Cardiac muscle cell (in vitro differentiated cells and primary cell): ENCODE results near the gene TRABD2B. TPM values are rescaled to one million over a fixed set of nuclear protein-coding genes. Genes with fewer than 3 reads are reported as not detected.

Experiments
- DNase-seq, 2 donors: peaks; one replicate each; pipeline versions ENCODE4 v3.0.0 to v3.0.0-alpha.2; 2010 to 2017; ENCODE audit warnings: low read depth in 1 of 2, low spot score in 1 of 2
- H3K27ac ChIP-seq: fragments of 200-600 bp; sonication (generic); 2 replicates; pipeline ENCODE4 v1.5.1; 2016
- H3K27me3 ChIP-seq: fragments of 200-600 bp; sonication (generic); 2 replicates; pipeline ENCODE4 v1.6.0; 2016; ENCODE audit warnings: control low read depth
- H3K36me3 ChIP-seq: fragments of 200-600 bp; sonication (generic); 2 replicates; pipeline ENCODE4 v1.5.1; 2016; ENCODE audit warnings: control low read depth
- H3K4me1 ChIP-seq: fragments of 200-600 bp; sonication (generic); 2 replicates; pipeline ENCODE4 v1.8.1; 2017; ENCODE audit warnings: low read depth, mild to moderate bottlenecking, mixed run types
- H3K4me3 ChIP-seq: fragments of 200-600 bp; sonication (generic); 2 replicates; pipeline ENCODE4 v1.5.1; 2016; ENCODE audit warnings: mild to moderate bottlenecking
- H3K9me3 ChIP-seq: fragments of 200-600 bp; sonication (generic); 2 replicates; pipeline ENCODE4 v1.5.1; 2017; ENCODE audit warnings: low read depth, mild to moderate bottlenecking, control low read depth
- CTCF ChIP-seq: IDR thresholded peaks from 2 replicates; pipeline ENCODE4 v1.5.1; 2012; ENCODE audit warnings: low read depth, mild to moderate bottlenecking, low read length
- polyA plus RNA-seq: library from polyadenylated mRNA; unstranded; fragments of >200 nt; fragmentation: Nextera tagmentation; extraction: Ambion mirVana; gene quantifications from 2 replicates; pipeline ENCODE4 v1.2.1, GENCODE V29; 2016
- total RNA-seq: library from RNA; depleted of rRNA; stranded (reverse); fragments of >200 nt; gene quantifications from 2 replicates; pipeline ENCODE4 v1.2.3, GENCODE V29; 2016

The TRABD2B gene
- total and polyA plus RNA-seq, 2 experiments from 2014 or later, result 0.60 to 0.82 TPM

- H3K36me3 ChIP-seq, result no peaks in the 10 kb centered on the region
- no peak for TF ChIP-seq CTCF
- no peaks in the 10 kb centered on the region for H3K9me3 ChIP-seq
- no peak overlapping the region for H3K4me3 ChIP-seq
- H3K27ac ChIP-seq, result no peak overlapping the region
- DNase-seq, result no peak
- H3K27me3 ChIP-seq, result peaks cover 7% of the 10 kb centered on the region
- H3K4me1 ChIP-seq, result no peaks in the 10 kb centered on the region
These were observed 184.2 kb downstream of the TRABD2B start for GRCh38 chr1:47812904-47813514.

- H3K4me1 ChIP-seq, result no peaks in the 10 kb centered on the region
- peaks cover 7% of the 10 kb centered on the region for H3K27me3 ChIP-seq
- H3K9me3 ChIP-seq, result no peaks in the 10 kb centered on the region
- H3K36me3 ChIP-seq, result no peaks in the 10 kb centered on the region
- no peak overlapping the region for H3K27ac ChIP-seq
- no peak for DNase-seq
- TF ChIP-seq CTCF, result no peak
- no peak overlapping the region for H3K4me3 ChIP-seq
These were observed 186.1 kb downstream of the TRABD2B start for GRCh38 chr1:47810964-47811682.

- H3K27ac ChIP-seq, result no peak overlapping the region
- H3K9me3 ChIP-seq, result no peaks in the 10 kb centered on the region
- no peak for TF ChIP-seq CTCF
- DNase-seq, result no peak
- no peak overlapping the region for H3K4me3 ChIP-seq
- no peaks in the 10 kb centered on the region for H3K36me3 ChIP-seq
- peaks cover 7% of the 10 kb centered on the region for H3K27me3 ChIP-seq
- no peaks in the 10 kb centered on the region for H3K4me1 ChIP-seq
These were observed 187.7 kb downstream of the TRABD2B start for GRCh38 chr1:47809301-47810084.

GRCh38 chr1:47808612-47809011, 188.6 kb downstream of the TRABD2B start:
- H3K4me1 ChIP-seq, result no peaks in the 10 kb centered on the region
- H3K27ac ChIP-seq, result no peak overlapping the region
- H3K27me3 ChIP-seq, result peaks cover 2% of the 10 kb centered on the region
- no peak for DNase-seq
- no peak overlapping the region for H3K4me3 ChIP-seq
- no peaks in the 10 kb centered on the region for H3K36me3 ChIP-seq
- no peaks in the 10 kb centered on the region for H3K9me3 ChIP-seq
- no peak for TF ChIP-seq CTCF

- Histone ChIP-seq H3K4me1 (no peaks in the 10 kb centered on the region), H3K4me3 (no peak overlapping the region), H3K27ac (no peak overlapping the region), H3K36me3 (no peaks in the 10 kb centered on the region), H3K27me3 (no peaks in the 10 kb centered on the region), H3K9me3 (no peaks in the 10 kb centered on the region)
- DNase-seq, result peak in 1 of 2 donors; percentile 18
- TF ChIP-seq CTCF, result no peak
These were observed 191.2 kb downstream of the TRABD2B start for GRCh38 chr1:47805921-47806361.
